H9 (cell line): Measurements from ENCODE around the gene C16orf92. TPM values are rescaled to one million over a fixed set of nuclear protein-coding genes. Genes with fewer than 3 reads are reported as not detected.
A peak's percentile ranks its signal among the peaks of the same experiment; 100 is the strongest.

Experiments
- DNase-seq: peaks from one replicate; pipeline ENCODE4 v3.0.0-alpha.2; 2017
- H2AFZ ChIP-seq: one replicate; pipeline ENCODE4 v1.6.1; 2013; ENCODE audit warnings: mild to moderate bottlenecking, low read length, control low read depth, moderate library complexity
- H2AK5ac ChIP-seq: 2 replicates; pipeline ENCODE4 v1.6.1; 2013; ENCODE audit warnings: low read length, control low read depth, mixed read lengths; ENCODE audit not compliant: insufficient read length
- H2BK120ac ChIP-seq: one replicate; pipeline ENCODE4 v1.6.1; 2013; ENCODE audit warnings: low read depth, mild to moderate bottlenecking, low read length, control low read depth, inconsistent platforms; ENCODE audit not compliant: poor library complexity, severe bottlenecking
- H2BK12ac ChIP-seq: 2 replicates; pipeline ENCODE4 v1.6.1; 2013; ENCODE audit warnings: low read length, control low read depth, mixed read lengths, low read depth; ENCODE audit not compliant: insufficient read length
- H2BK15ac ChIP-seq: 2 replicates; pipeline ENCODE4 v1.6.1; 2013; ENCODE audit warnings: low read depth, low read length, control low read depth
- H2BK20ac ChIP-seq: one replicate; pipeline ENCODE4 v1.6.1; 2013; ENCODE audit warnings: low read depth, mild to moderate bottlenecking, low read length, control low read depth, inconsistent platforms; ENCODE audit not compliant: poor library complexity, severe bottlenecking
- H2BK5ac ChIP-seq: 2 replicates; pipeline ENCODE4 v1.6.1; 2013; ENCODE audit warnings: low read length, control low read depth, mixed read lengths; ENCODE audit not compliant: insufficient read length
- H3K14ac ChIP-seq: 2 replicates; pipeline ENCODE4 v1.6.1; 2013; ENCODE audit warnings: low read length, control low read depth; ENCODE audit not compliant: insufficient read depth
- H3K18ac ChIP-seq: 2 replicates; pipeline ENCODE4 v1.6.1; 2013; ENCODE audit warnings: low read depth, mild to moderate bottlenecking, mixed read lengths, low read length, control low read depth; ENCODE audit not compliant: insufficient read length
- H3K23ac ChIP-seq: 2 replicates; pipeline ENCODE4 v1.6.1; 2013; ENCODE audit warnings: low read length, control low read depth, mixed read lengths, low read depth; ENCODE audit not compliant: insufficient read length
- H3K23me2 ChIP-seq: 2 replicates; pipeline ENCODE4 v1.6.1; 2013; ENCODE audit warnings: low read depth, mild to moderate bottlenecking, mixed read lengths, low read length, control low read depth; ENCODE audit not compliant: insufficient read length, poor library complexity, severe bottlenecking
- H3K27ac ChIP-seq: 2 replicates; pipeline ENCODE4 v1.5.1; 2013; ENCODE audit warnings: low read length, control low read depth, mixed read lengths, low read depth; ENCODE audit not compliant: insufficient read length
- H3K27me3 ChIP-seq: 2 replicates; pipeline ENCODE4 v1.6.1; 2013; ENCODE audit warnings: low read length, control low read depth, inconsistent platforms; ENCODE audit not compliant: insufficient read depth
- H3K4ac ChIP-seq: 2 replicates; pipeline ENCODE4 v1.6.1; 2013; ENCODE audit warnings: low read depth, mild to moderate bottlenecking, control low read depth, inconsistent platforms, low read length, moderate library complexity
- H3K4me1 ChIP-seq: 2 replicates; pipeline ENCODE4 v1.6.1; 2013; ENCODE audit warnings: low read length, control low read depth, inconsistent platforms; ENCODE audit not compliant: insufficient read depth
- H3K4me2 ChIP-seq: 2 replicates; pipeline ENCODE4 v1.6.1; 2013; ENCODE audit warnings: low read length, control low read depth, mixed read lengths; ENCODE audit not compliant: insufficient read length, insufficient read depth
- H3K56ac ChIP-seq: 2 replicates; pipeline ENCODE4 v1.6.1; 2013; ENCODE audit warnings: low read depth, mild to moderate bottlenecking, mixed read lengths, low read length, control low read depth; ENCODE audit not compliant: insufficient read length
- H3K79me1 ChIP-seq: 2 replicates; pipeline ENCODE4 v1.6.1; 2013; ENCODE audit warnings: low read depth, mild to moderate bottlenecking, moderate library complexity, low read length, control low read depth, inconsistent platforms; ENCODE audit not compliant: insufficient read depth, poor library complexity, severe bottlenecking
- H3K79me2 ChIP-seq: 2 replicates; pipeline ENCODE4 v1.6.1; 2013; ENCODE audit warnings: low read length, control low read depth, inconsistent platforms; ENCODE audit not compliant: insufficient read depth
- H3K9ac ChIP-seq: 2 replicates; pipeline ENCODE4 v1.6.1; 2013; ENCODE audit warnings: low read length, control low read depth, mixed read lengths; ENCODE audit not compliant: insufficient read length; ENCODE audit errors: extremely low read depth
- H3K9me3 ChIP-seq: one replicate; pipeline ENCODE4 v1.6.1; 2013; ENCODE audit warnings: low read depth, low read length, inconsistent platforms; ENCODE audit not compliant: control insufficient read depth
- H3T11ph ChIP-seq: one replicate; pipeline ENCODE4 v1.6.1; 2013; ENCODE audit warnings: mild to moderate bottlenecking, low read length, control low read depth, inconsistent platforms
- H4K20me1 ChIP-seq: one replicate; pipeline ENCODE4 v1.6.1; 2013; ENCODE audit not compliant: control insufficient read depth, insufficient read length, insufficient read depth
- H4K5ac ChIP-seq: 2 replicates; pipeline ENCODE4 v1.6.1; 2013; ENCODE audit warnings: low read depth, mild to moderate bottlenecking, mixed read lengths, low read length, control low read depth; ENCODE audit not compliant: insufficient read length
- H4K8ac ChIP-seq: replicated peaks from 2 replicates; pipeline ENCODE4 v1.6.1; 2013; ENCODE audit warnings: low read length, control low read depth, mixed read lengths, low read depth; ENCODE audit not compliant: insufficient read length
- H4K91ac ChIP-seq: 2 replicates; pipeline ENCODE4 v1.6.1; 2013; ENCODE audit warnings: low read depth, mild to moderate bottlenecking, moderate library complexity, mixed read lengths, low read length, control low read depth; ENCODE audit not compliant: insufficient read length
- H3K27ac Mint-ChIP-seq, 3 experiments: 2 replicates in 2 of 3; 3 replicates in 1 of 3; pipeline ENCODE4 v1.8.0; 2020 to 2021; ENCODE audit warnings: mixed read lengths in 3 of 3, mild to moderate bottlenecking in 1 of 3, moderate library complexity in 1 of 3
- H3K27me3 Mint-ChIP-seq: 2 replicates; pipeline ENCODE4 v1.8.0; 2021; ENCODE audit warnings: low read depth, mild to moderate bottlenecking, moderate library complexity, mixed read lengths
- H3K36me3 Mint-ChIP-seq, 3 experiments: 2 replicates in 2 of 3; 3 replicates in 1 of 3; pipeline ENCODE4 v1.8.0; 2020 to 2021; ENCODE audit warnings: low read depth in 3 of 3, mixed read lengths in 3 of 3; ENCODE audit not compliant: insufficient read depth in 1 of 3
- H3K4me1 Mint-ChIP-seq, 2 experiments: 2 replicates each; pipeline ENCODE4 v1.8.0; 2020; ENCODE audit warnings: mixed read lengths in 2 of 2
- H3K4me3 Mint-ChIP-seq, 2 experiments: 2 replicates in 1 of 2; 3 replicates in 1 of 2; pipeline ENCODE4 v1.8.0; 2020 to 2021; ENCODE audit warnings: mild to moderate bottlenecking in 2 of 2, mixed read lengths in 2 of 2, moderate library complexity in 1 of 2
- H3K9me3 Mint-ChIP-seq, 2 experiments: 2 replicates in 1 of 2; 3 replicates in 1 of 2; pipeline ENCODE4 v1.8.0; 2020; ENCODE audit warnings: mild to moderate bottlenecking in 2 of 2, mixed read lengths in 2 of 2, moderate library complexity in 1 of 2
- WGBS: extraction: QIAGEN DNeasy Blood & Tissue Kit; methylation state at CpG from one replicate; pipeline ENCODE4 v1.1.7; 2013; ENCODE audit warnings: missing lambda C conversion rate, low lambda C conversion rate, mixed read lengths; ENCODE audit not compliant: insufficient read length; ENCODE audit errors: extremely low coverage; 5-methylcytosine and 5-hydroxymethylcytosine counted together
- total RNA-seq: library from RNA; stranded (reverse); gene quantifications from 2 replicates; pipeline ENCODE4 v1.2.1, GENCODE V29; 2021
- TF ChIP-seq, protein P1 (sequence below): fragments of 200-600 bp; sonication (generic); conservative IDR thresholded peaks from 3 replicates; pipeline ENCODE4 v1.8.0; 2021; ENCODE audit warnings: antibody characterized with exemption, mild to moderate bottlenecking

The C16orf92 gene
- total RNA-seq, 1 experiment from 2014 or later = not detected

- Histone ChIP-seq H4K91ac (no peak overlapping the region), H2BK15ac (no peak overlapping the region), H3K27ac (no peak overlapping the region), H3K4me2 (peak overlapping the region; percentile 89), H4K20me1 (no peaks in the 10 kb centered on the region), H2AFZ (no peak overlapping the region), H3K14ac (no peak overlapping the region), H2AK5ac (no peak overlapping the region), H3K9me3 (no peaks in the 10 kb centered on the region), H4K8ac (no peak overlapping the region), H3K79me1 (peaks cover 5% of the 10 kb centered on the region), H3K18ac (no peak overlapping the region), H2BK120ac (no peak overlapping the region), H3K56ac (no peak overlapping the region), H3K4me1 (no peaks in the 10 kb centered on the region; the same call in 1 of the 2 replicates), H2BK20ac (no peak overlapping the region), H4K5ac (no peak overlapping the region), H3K79me2 (peaks cover 12% of the 10 kb centered on the region; the same call in 1 of the 2 replicates), H3K27me3 (no peaks in the 10 kb centered on the region), H2BK5ac (no peak overlapping the region), H2BK12ac (no peak overlapping the region), H3K23me2 (peaks cover 17% of the 10 kb centered on the region), H3K4ac (no peak overlapping the region), H3T11ph (no peak overlapping the region), H3K23ac (no peak overlapping the region), H3K9ac (no peak overlapping the region)
- TF ChIP-seq, protein P1, sequence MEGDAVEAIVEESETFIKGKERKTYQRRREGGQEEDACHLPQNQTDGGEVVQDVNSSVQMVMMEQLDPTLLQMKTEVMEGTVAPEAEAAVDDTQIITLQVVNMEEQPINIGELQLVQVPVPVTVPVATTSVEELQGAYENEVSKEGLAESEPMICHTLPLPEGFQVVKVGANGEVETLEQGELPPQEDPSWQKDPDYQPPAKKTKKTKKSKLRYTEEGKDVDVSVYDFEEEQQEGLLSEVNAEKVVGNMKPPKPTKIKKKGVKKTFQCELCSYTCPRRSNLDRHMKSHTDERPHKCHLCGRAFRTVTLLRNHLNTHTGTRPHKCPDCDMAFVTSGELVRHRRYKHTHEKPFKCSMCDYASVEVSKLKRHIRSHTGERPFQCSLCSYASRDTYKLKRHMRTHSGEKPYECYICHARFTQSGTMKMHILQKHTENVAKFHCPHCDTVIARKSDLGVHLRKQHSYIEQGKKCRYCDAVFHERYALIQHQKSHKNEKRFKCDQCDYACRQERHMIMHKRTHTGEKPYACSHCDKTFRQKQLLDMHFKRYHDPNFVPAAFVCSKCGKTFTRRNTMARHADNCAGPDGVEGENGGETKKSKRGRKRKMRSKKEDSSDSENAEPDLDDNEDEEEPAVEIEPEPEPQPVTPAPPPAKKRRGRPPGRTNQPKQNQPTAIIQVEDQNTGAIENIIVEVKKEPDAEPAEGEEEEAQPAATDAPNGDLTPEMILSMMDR = no peak
- Mint-ChIP-seq H3K9me3 (no peaks in the 10 kb centered on the region; a peak in 1 of 5 replicates), H3K36me3 (peaks cover 16 to 26% (median 18%) of the 10 kb centered on the region in 3 experiments), H3K4me1 (peaks cover 25 to 34% of the 10 kb centered on the region in 2 experiments), H3K27me3 (no peaks in the 10 kb centered on the region), H3K4me3 (peak overlapping the region; percentile 88 to 94), H3K27ac (peak overlapping the region in 2 of 3 experiments; percentile 79 to 83; a peak in 2 of 7 replicates)
- no peak for DNase-seq
- WGBS = no CpG with 5 or more reads among the region's 12 CpGs
These were observed 40.4 kb downstream of the C16orf92 start for GRCh38 chr16:30063278-30063892.
